MM.1S (cell line): ENCODE results near the gene PRPF31.

Experiments
- DNase-seq: peaks from one replicate; pipeline ENCODE4 v3.0.0-alpha.2; 2015
- H2AFZ ChIP-seq: fragments of 300-600 bp; sonication (generic); 2 replicates; pipeline ENCODE4 v1.6.0; 2016; ENCODE audit warnings: antibody characterized with exemption, low read length
- H3F3A ChIP-seq: fragments of 300-600 bp; sonication (generic); 2 replicates; pipeline ENCODE4 v1.6.1; 2016; ENCODE audit warnings: mild to moderate bottlenecking, antibody characterized with exemption, low read length, moderate library complexity, mixed read lengths; ENCODE audit not compliant: insufficient read depth
- H3K27ac ChIP-seq: fragments of 300-600 bp; sonication (generic); 2 replicates; pipeline ENCODE4 v1.5.1; 2016; ENCODE audit warnings: mild to moderate bottlenecking, low read length
- H3K27me3 ChIP-seq: fragments of 300-600 bp; sonication (generic); replicated peaks from 2 replicates; pipeline ENCODE4 v1.6.0; 2016; ENCODE audit warnings: low read length; ENCODE audit not compliant: insufficient read depth
- H3K36me3 ChIP-seq: fragments of 300-600 bp; sonication (generic); replicated peaks from 2 replicates; pipeline ENCODE4 v1.6.1; 2016; ENCODE audit warnings: mild to moderate bottlenecking, low read length, mixed read lengths; ENCODE audit not compliant: insufficient read depth
- H3K4me1 ChIP-seq: fragments of 300-600 bp; sonication (generic); 2 replicates; pipeline ENCODE4 v1.6.1; 2016; ENCODE audit warnings: low read length, mixed read lengths
- H3K4me2 ChIP-seq: fragments of 300-600 bp; sonication (generic); 2 replicates; pipeline ENCODE4 v1.6.0; 2016; ENCODE audit warnings: low read depth, low read length
- H3K4me3 ChIP-seq: fragments of 300-600 bp; sonication (generic); 2 replicates; pipeline ENCODE4 v1.5.1; 2016; ENCODE audit warnings: low read length, mixed read lengths
- H3K79me2 ChIP-seq: fragments of 300-600 bp; sonication (generic); 2 replicates; pipeline ENCODE4 v1.6.1; 2016; ENCODE audit warnings: mixed run types, low read length, mixed read lengths
- H3K9ac ChIP-seq: fragments of 300-600 bp; sonication (generic); 2 replicates; pipeline ENCODE4 v1.6.1; 2016; ENCODE audit warnings: low read length, mixed read lengths
- H3K9me2 ChIP-seq: fragments of 300-600 bp; sonication (generic); replicated peaks from 2 replicates; pipeline ENCODE4 v1.6.1; 2016; ENCODE audit warnings: mild to moderate bottlenecking, low read length, mixed read lengths; ENCODE audit not compliant: insufficient read depth
- H3K9me3 ChIP-seq: fragments of 300-600 bp; sonication (generic); replicated peaks from 2 replicates; pipeline ENCODE4 v1.6.1; 2016; ENCODE audit warnings: mild to moderate bottlenecking, low read length, mixed read lengths; ENCODE audit not compliant: insufficient read depth
- H4K20me1 ChIP-seq: fragments of 300-600 bp; sonication (generic); 2 replicates; pipeline ENCODE4 v1.6.1; 2016; ENCODE audit warnings: mild to moderate bottlenecking, low read length, moderate library complexity, mixed read lengths; ENCODE audit not compliant: insufficient read depth
- EZH2 ChIP-seq: fragments of 300-600 bp; sonication (generic); optimal IDR thresholded peaks from 2 replicates; pipeline ENCODE3; 2017; ENCODE audit warnings: low read depth, mild to moderate bottlenecking, antibody characterized with exemption, low read length, mixed read lengths
- EZH2phosphoT487 ChIP-seq: fragments of 300-600 bp; sonication (generic); IDR thresholded peaks from 2 replicates; pipeline ENCODE4 v1.6.1; 2018; ENCODE audit warnings: antibody characterized with exemption, low read length
- TF ChIP-seq, protein P1 (sequence below): fragments of 300-600 bp; sonication (generic); IDR thresholded peaks from 2 replicates; pipeline ENCODE4 v1.5.1; 2016; ENCODE audit warnings: antibody characterized with exemption, low read length, mixed read lengths

Gene PRPF31

DNA sequence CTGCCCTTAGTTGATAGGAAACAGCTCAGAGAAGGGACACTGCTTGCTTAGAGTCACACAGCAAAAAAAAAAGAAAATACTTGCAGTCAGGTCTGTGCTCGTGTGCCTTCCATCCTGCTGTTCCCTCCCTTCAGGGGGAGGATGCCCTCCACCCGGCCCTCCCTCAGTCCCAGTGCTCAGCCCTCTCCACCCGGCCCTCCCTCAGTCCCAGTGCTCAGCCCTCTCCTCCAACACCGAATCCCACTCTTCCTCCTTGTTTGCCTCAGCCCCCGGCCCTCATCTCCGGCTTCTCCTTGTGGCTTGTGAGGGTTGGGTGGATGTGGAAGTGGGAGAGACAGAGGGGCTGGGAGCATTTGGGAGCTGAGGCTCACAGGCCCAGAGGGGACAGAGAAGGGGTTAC lies 5.9 kb upstream of the PRPF31 start:
- no peaks in the 10 kb centered on the region for H3F3A ChIP-seq
- H3K9me2 ChIP-seq = no peaks in the 10 kb centered on the region
- no peaks in the 10 kb centered on the region for H4K20me1 ChIP-seq
- H3K79me2 ChIP-seq = peaks cover 15% of the 10 kb centered on the region
- no peaks in the 10 kb centered on the region for H3K36me3 ChIP-seq
- H3K4me2 ChIP-seq = no peak overlapping the region
- no peaks in the 10 kb centered on the region for H3K27me3 ChIP-seq
- no peak overlapping the region for H3K27ac ChIP-seq
- H3K9ac ChIP-seq = no peak overlapping the region
- no peaks in the 10 kb centered on the region for H3K4me1 ChIP-seq
- no peak overlapping the region for H3K4me3 ChIP-seq
- no peak overlapping the region for H2AFZ ChIP-seq
- DNase-seq = no peak
- TF ChIP-seq, protein P1, sequence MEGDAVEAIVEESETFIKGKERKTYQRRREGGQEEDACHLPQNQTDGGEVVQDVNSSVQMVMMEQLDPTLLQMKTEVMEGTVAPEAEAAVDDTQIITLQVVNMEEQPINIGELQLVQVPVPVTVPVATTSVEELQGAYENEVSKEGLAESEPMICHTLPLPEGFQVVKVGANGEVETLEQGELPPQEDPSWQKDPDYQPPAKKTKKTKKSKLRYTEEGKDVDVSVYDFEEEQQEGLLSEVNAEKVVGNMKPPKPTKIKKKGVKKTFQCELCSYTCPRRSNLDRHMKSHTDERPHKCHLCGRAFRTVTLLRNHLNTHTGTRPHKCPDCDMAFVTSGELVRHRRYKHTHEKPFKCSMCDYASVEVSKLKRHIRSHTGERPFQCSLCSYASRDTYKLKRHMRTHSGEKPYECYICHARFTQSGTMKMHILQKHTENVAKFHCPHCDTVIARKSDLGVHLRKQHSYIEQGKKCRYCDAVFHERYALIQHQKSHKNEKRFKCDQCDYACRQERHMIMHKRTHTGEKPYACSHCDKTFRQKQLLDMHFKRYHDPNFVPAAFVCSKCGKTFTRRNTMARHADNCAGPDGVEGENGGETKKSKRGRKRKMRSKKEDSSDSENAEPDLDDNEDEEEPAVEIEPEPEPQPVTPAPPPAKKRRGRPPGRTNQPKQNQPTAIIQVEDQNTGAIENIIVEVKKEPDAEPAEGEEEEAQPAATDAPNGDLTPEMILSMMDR = no peak
- no peak for TF ChIP-seq EZH2phosphoT487
- no peak for TF ChIP-seq EZH2
- H3K9me3 ChIP-seq = no peaks in the 10 kb centered on the region

DNA sequence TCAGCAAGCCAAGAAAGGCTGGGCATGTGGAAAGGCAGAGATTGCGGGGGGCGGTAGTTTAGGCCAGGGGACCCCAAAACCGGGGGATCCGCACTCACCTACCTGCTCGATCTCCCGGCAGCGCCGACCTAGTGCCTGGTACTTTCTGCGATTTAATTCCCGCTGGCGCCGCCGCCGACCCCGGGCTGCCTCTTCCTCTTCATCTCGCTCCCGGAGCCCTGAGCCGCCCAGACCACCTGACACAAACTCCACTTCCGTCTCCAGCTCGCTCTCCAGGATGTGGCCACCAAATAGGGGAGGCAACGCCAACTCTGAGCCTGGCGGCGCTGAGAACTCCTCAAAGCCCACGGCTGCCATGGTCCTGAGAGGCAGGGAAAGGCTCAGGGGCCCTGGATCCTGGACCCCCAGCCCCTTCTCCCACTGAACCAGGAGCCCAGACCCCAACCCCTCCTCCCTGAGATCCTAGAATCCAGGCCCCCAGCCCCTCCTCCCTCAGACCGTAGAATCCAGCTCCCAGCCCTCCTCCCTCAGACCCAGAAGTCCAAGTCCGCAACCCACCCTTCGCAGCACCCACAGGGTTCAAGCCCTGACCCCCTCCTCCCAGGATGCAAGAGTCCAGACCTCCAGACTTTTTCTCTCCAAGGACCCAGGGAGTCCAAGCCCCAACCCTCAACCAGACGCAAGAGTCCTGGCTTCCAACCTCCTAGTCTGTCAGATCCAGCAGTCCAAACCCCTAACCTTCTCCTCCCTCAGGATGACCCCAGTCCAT lies 1.0 kb upstream of the PRPF31 start:
- Histone ChIP-seq H3K9me2 (no peaks in the 10 kb centered on the region), H2AFZ (peak overlapping the region; percentile 80), H3K9me3 (no peaks in the 10 kb centered on the region), H3K27me3 (no peaks in the 10 kb centered on the region), H3K4me2 (peak overlapping the region; percentile 92), H3K4me3 (peak overlapping the region; percentile 85), H3K36me3 (no peaks in the 10 kb centered on the region), H3K4me1 (peaks cover 4% of the 10 kb centered on the region; the same call in 1 of the 2 replicates), H3K79me2 (peaks cover 26% of the 10 kb centered on the region), H3F3A (no peaks in the 10 kb centered on the region), H3K9ac (peak overlapping the region; percentile 82; the same call in 1 of the 2 replicates), H3K27ac (no peak overlapping the region), H4K20me1 (no peaks in the 10 kb centered on the region)
- DNase-seq = no peak
- TF ChIP-seq EZH2 (no peak), EZH2phosphoT487 (no peak)
- TF ChIP-seq, protein P1 = no peak

DNA sequence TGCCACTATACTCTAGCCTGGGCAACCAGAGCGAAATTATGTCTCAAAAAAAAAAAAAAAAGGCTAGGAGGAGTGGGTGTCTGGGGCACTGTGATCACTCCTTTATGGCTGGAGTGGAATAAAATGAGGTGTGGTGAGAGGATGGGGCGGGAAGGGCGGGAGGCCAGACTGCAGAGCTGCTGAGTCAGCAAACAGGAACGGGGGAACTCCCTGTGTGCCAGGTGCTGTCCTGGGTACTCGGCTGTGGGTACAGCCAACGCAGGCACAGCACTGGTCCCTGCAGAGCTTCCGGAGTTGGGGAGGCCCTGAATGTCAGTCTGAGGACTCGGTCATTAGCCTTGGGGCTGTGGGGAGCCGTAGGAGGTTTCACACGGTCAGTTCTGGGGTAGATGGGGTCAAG lies 5.7 kb downstream of the PRPF31 start:
- Histone ChIP-seq H3K4me1 (peaks cover 4% of the 10 kb centered on the region; the same call in 1 of the 2 replicates), H3F3A (no peaks in the 10 kb centered on the region), H3K9ac (no peak overlapping the region), H2AFZ (no peak overlapping the region), H4K20me1 (no peaks in the 10 kb centered on the region), H3K27ac (no peak overlapping the region), H3K9me3 (no peaks in the 10 kb centered on the region), H3K36me3 (no peaks in the 10 kb centered on the region), H3K4me2 (no peak overlapping the region), H3K9me2 (no peaks in the 10 kb centered on the region), H3K27me3 (no peaks in the 10 kb centered on the region), H3K4me3 (no peak overlapping the region), H3K79me2 (peaks cover 11% of the 10 kb centered on the region)
- DNase-seq = no peak
- TF ChIP-seq EZH2 (no peak), EZH2phosphoT487 (no peak)
- TF ChIP-seq, protein P1 = no peak
